K562 (cell line): Measurements from ENCODE around the gene DNAJC30. TPM values are rescaled to one million over a fixed set of nuclear protein-coding genes. Genes with fewer than 3 reads are reported as not detected.
A peak's percentile ranks its signal among the peaks of the same experiment; 100 is the strongest.

ENCODE experiments used
- ARID3A ChIP-seq: IDR thresholded peaks from 2 replicates; pipeline ENCODE4 v1.6.1; 2012; ENCODE audit warnings: low read depth, low read length, improper control_type of control experiment, borderline replicate concordance
- C11orf30 ChIP-seq: fragments of 450-650 bp; IDR thresholded peaks from 2 replicates; pipeline ENCODE4 v1.6.1; 2016; ENCODE audit warnings: low read depth, mild to moderate bottlenecking
- DMBX1 ChIP-seq: fragments of 250-450 bp; sonication (Bioruptor Pico); IDR thresholded peaks from 2 replicates; pipeline ENCODE4 v1.8.0; 2022; ENCODE audit warnings: inconsistent platforms, mild to moderate bottlenecking, moderate library complexity, borderline replicate concordance
- E2F1 ChIP-seq: sonication (generic); formaldehyde crosslinking; IDR thresholded peaks from 2 replicates; pipeline ENCODE4 v1.8.1; 2023; ENCODE audit warnings: mild to moderate bottlenecking, missing genetic modification reagents, moderate library complexity
- FOSL1 ChIP-seq: fragments of 200-800 bp; sonication (Bioruptor generic); conservative IDR thresholded peaks from 2 replicates; pipeline ENCODE4 v1.6.1; 2016; ENCODE audit warnings: missing genetic modification characterization, missing compliant biosample characterization
- FOXP1 ChIP-seq: sonication (generic); formaldehyde crosslinking; IDR thresholded peaks from 2 replicates; pipeline ENCODE4 v1.8.0; 2022; ENCODE audit warnings: mild to moderate bottlenecking, missing genetic modification reagents
- GTF3C2 ChIP-seq: IDR thresholded peaks from 3 replicates; pipeline ENCODE4 v1.6.1; 2011; ENCODE audit warnings: borderline replicate concordance, mild to moderate bottlenecking, moderate library complexity; ENCODE audit not compliant: insufficient read length; ENCODE audit errors: extremely low read depth
- KDM1A ChIP-seq, 2 experiments: fragments of 450-650 bp; IDR thresholded peaks; 2 replicates each; pipeline ENCODE4 v1.6.1; 2016; ENCODE audit warnings: mild to moderate bottlenecking in 2 of 2
- MBD1 ChIP-seq: fragments of 250-450 bp; sonication (Bioruptor Pico); IDR thresholded peaks from 2 replicates; pipeline ENCODE4 v1.8.0; 2022; ENCODE audit warnings: inconsistent platforms
- MECOM ChIP-seq: fragments of 250-450 bp; sonication (Bioruptor Pico); IDR thresholded peaks from 2 replicates; pipeline ENCODE4 v1.8.0; 2022; ENCODE audit warnings: inconsistent platforms
- OTX1 ChIP-seq: fragments of 450-650 bp; formaldehyde crosslinking; IDR thresholded peaks from 2 replicates; pipeline ENCODE4 v1.4.0; 2022; ENCODE audit warnings: mild to moderate bottlenecking
- RBM17 ChIP-seq: fragments of 200-400 bp; formaldehyde crosslinking; IDR thresholded peaks from 2 replicates; pipeline ENCODE4 v1.6.1; 2017; ENCODE audit warnings: low read depth, mild to moderate bottlenecking, low read length, borderline replicate concordance
- RBM25 ChIP-seq: fragments of 200-400 bp; formaldehyde crosslinking; IDR thresholded peaks from 2 replicates; pipeline ENCODE4 v1.6.1; 2018; ENCODE audit warnings: low read length, low read depth, moderate library complexity; ENCODE audit not compliant: severe bottlenecking
- SIN3A ChIP-seq, 2 experiments: fragments of 150-350 bp in 1 of 2; IDR thresholded peaks; 2 replicates each; pipeline ENCODE4 v1.6.1; 2011 to 2016; ENCODE audit warnings: borderline replicate concordance in 2 of 2, low read depth in 2 of 2, low read length in 2 of 2, mild to moderate bottlenecking in 2 of 2, moderate library complexity in 2 of 2; ENCODE audit not compliant: control insufficient read depth in 1 of 2
- UBTF ChIP-seq, 2 experiments: IDR thresholded peaks; 2 replicates each; pipeline ENCODE4 v1.6.1; 2012; ENCODE audit warnings: improper control_type of control experiment in 2 of 2, low read depth in 2 of 2, low read length in 2 of 2, borderline replicate concordance in 1 of 2
- ZNF354B ChIP-seq: fragments of 250-450 bp; sonication (Bioruptor Pico); IDR thresholded peaks from 2 replicates; pipeline ENCODE4 v1.4.0; 2020
- polyA plus RNA-seq, 8 experiments: library from polyadenylated mRNA; depleted of rRNA in 4 of 8; stranded (reverse) in 5 of 8; unstranded in 3 of 8; fragments of >200 nt; fragmentation: Nextera tagmentation in 2 of 8; fragmentation: Illumina TruSeq in 1 of 8; extraction: Ambion mirVana in 2 of 8; extraction: Trizol in 1 of 8; gene quantifications; 2 replicates each; pipeline versions ENCODE4 v1.2.1 to v1.2.3, GENCODE V29; 2011 to 2014; ENCODE audit warnings: inconsistent platforms in 1 of 8, missing spikeins in 1 of 8
- total RNA-seq, 7 experiments: library from RNA; depleted of rRNA in 6 of 7; stranded (reverse); fragments of >200 nt in 6 of 7; fragmentation: Illumina TruSeq in 2 of 7; extraction: Trizol in 2 of 7; gene quantifications; 2 replicates each; pipeline versions ENCODE4 v1.2.1 to v1.2.3, GENCODE V29; 2011 to 2021; ENCODE audit warnings: low replicate concordance in 1 of 7

The DNAJC30 gene
- total and polyA plus RNA-seq, 9 of the 15 experiments (the other 6 are each of a cell fraction or from before 2014, with no cell fraction given): 1.1 to 11.3 (median 4.6) TPM

GRCh38 chr7:73683056-73683787 is at the start of gene DNAJC30, which contains the start of gene BUD23 (continued):
- TF ChIP-seq MBD1 (CRISPR knock-in tag) (no peak), UBTF (IDR thresholded peaks at IDR 0.05; ENCODE audit: borderline replicate concordance in 1 of 2, low read depth in 2 of 2, low read length in 2 of 2) (0 out of 4 replicates have a peak, but pooled peaks of 1 of the 2 experiments have one; percentile 16), OTX1 (no peak), RBM17 (no peak), KDM1A (IDR thresholded peaks at IDR 0.05) (no peak), GTF3C2 (no peak), ARID3A (no peak), FOXP1 (CRISPR knock-in tag) (no peak; the same call in 1 of the 2 replicates), DMBX1 (CRISPR knock-in tag) (no peak), ZNF354B (CRISPR knock-in tag) (no peak), E2F1 (CRISPR knock-in tag) (0 out of 2 replicates have a peak, but pooled peaks have one; percentile 70), C11orf30 (peak; percentile 99), MECOM (no peak), FOSL1 (tag) (peak; percentile 41; the same call in 1 of the 2 replicates), RBM25 (peak; percentile 62), SIN3A (IDR thresholded peaks at IDR 0.05; ENCODE audit: borderline replicate concordance in 2 of 2, control insufficient read depth in 1 of 2, low read depth in 2 of 2, low read length in 2 of 2) (peak; percentile 96 to 98)
